Measurements from ENCODE around the gene KIAA0825.

Gene KIAA0825

GRCh38 chr5:94316916-94317838 is 301.2 kb downstream of the KIAA0825 start:
- in situ Hi-C loops (cut with MboI; ENCODE audit: low sequenced_read_pairs): no loop called here

- in situ Hi-C loops (cut with MboI; ENCODE audit: low sequenced_read_pairs): no loop called here
These were observed 303.8 kb downstream of the KIAA0825 start for GRCh38 chr5:94314460-94315131.

DNA sequence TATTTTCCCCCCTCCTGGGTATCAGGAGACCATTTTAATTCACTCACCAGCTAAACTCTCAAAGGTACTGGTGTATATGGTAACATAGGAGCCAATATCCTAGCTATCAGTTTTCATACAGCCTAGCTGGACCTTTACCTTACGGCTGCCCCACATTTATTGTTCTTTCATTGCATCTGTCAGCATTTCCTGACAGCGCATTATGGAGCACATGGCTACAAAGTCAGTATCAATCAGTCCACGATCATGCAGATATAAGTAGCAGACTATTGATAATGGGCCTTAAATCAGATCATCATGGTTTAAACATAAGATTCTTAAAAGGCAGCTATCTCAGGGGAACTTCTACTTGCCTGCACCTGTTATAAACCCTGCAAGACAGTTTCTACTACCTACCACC is 304.7 kb downstream of the KIAA0825 start:
- in situ Hi-C loops (cut with MboI; ENCODE audit: low sequenced_read_pairs): no loop called here

- in situ Hi-C loops (cut with MboI; ENCODE audit: low sequenced_read_pairs): no loop called here
These were observed 305.2 kb downstream of the KIAA0825 start for GRCh38 chr5:94313188-94313587.

DNA sequence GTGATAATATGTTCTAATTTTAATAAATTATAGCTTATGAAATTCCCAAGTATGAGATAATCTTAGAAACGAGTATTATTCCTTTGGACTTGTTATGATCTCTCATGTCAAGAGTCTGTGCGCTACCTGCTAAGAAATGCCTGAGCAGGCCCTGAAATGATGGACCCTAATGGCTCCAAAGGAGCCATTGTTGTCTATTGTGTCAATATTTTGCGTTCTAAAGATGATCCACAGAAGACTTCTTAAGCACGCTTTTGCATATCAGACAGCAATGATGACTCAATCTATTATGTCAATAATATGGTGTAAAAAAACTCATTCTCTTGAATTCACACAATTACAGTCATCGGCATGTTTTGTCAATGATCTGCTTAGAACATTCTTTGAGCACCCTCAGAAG is 306.1 kb downstream of the KIAA0825 start:
- in situ Hi-C loops (cut with MboI; ENCODE audit: low sequenced_read_pairs): no loop called here

DNA sequence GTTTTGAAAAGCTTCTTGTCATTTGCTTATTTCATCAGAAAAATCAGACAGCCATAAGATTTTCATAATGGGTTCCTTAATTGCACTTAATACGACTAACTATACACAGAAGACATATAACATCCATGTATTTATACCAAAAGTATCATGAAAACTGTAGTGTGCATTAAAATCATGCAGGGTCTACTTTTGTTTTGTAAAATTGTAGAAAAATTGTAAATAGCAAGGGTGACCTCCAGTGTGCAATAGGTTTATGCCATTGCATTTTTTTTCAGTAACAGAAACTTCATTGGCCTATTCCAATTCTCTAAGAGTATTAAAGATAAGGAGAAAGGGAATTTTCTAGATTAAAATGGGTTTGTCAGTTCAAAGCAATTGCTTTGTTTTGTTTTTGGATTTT is 307.6 kb downstream of the KIAA0825 start:
- in situ Hi-C loops (cut with MboI; ENCODE audit: low sequenced_read_pairs): no loop called here

GRCh38 chr5:94309141-94309540 is 309.3 kb downstream of the KIAA0825 start:
- in situ Hi-C loops (cut with MboI; ENCODE audit: low sequenced_read_pairs): no loop called here

DNA sequence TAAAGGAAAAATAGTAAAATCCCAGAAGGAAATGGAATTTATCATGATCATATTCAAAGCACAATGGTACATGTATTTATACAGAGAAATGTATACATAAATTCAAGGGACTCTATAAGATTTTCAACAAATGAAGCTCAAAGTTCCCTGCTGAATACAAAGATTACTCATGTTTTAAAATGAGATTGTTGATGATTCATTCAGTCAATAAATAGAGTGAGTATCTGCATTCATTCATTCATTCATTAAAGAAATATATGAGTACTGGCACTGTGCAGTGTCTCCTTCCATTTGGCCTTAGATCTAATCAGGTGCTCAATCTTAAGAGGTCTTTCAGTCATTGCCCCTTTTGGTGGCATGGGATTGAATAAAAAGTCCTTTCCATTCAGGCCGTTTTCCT is 310.0 kb downstream of the KIAA0825 start:
- in situ Hi-C loops (cut with MboI; ENCODE audit: low sequenced_read_pairs): no loop called here

- in situ Hi-C loops (cut with MboI; ENCODE audit: low sequenced_read_pairs): no loop called here
These were observed 314.3 kb downstream of the KIAA0825 start for GRCh38 chr5:94304146-94304545.

DNA sequence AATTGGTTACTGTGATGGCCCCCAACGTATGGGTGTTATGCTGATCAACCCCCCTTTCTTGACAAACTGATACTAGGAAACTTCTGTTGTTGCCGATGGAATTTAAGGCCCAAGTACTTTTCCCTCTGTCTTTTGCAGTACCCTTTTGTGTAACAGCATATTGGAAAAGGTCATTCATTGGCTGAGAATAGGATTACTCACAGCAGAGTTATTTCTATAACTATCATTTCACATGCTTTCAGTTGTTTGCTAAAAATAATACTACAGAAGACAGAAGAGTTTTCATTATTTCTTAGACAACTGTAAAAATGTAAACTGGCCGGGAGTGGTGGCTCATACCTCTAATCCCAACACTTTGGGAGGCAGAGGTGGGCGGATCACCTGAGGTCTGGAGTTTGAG is 329.5 kb downstream of the KIAA0825 start:
- in situ Hi-C loops (cut with MboI; ENCODE audit: low sequenced_read_pairs): no loop called here

DNA sequence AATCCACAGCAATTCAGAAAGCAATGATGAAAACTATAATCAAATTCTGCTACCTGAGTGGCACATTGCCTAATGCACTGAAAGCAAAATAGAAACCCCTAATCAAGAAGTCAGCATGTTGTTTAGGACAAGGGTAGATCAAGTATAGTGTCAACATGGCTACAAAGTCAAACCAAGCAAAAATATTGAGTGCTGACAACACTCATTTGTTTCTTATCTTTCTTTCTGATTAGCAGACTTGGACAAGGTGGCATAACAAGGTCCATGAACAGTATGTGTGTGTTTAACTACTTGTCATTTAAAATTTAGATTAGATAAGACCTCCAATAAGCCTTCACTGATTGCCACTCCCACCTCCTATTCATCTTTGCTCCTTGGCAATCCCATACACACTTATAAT is 332.4 kb downstream of the KIAA0825 start:
- in situ Hi-C loops (cut with MboI; ENCODE audit: low sequenced_read_pairs): no loop called here

GRCh38 chr5:94283093-94283492 is 335.3 kb downstream of the KIAA0825 start:
- in situ Hi-C loops (cut with MboI; ENCODE audit: low sequenced_read_pairs): no loop called here

- in situ Hi-C loops (cut with MboI; ENCODE audit: low sequenced_read_pairs): no loop called here
These were observed 337.1 kb downstream of the KIAA0825 start for GRCh38 chr5:94281236-94281801.

GRCh38 chr5:94276751-94277150 is 341.7 kb downstream of the KIAA0825 start:
- in situ Hi-C loops (cut with MboI; ENCODE audit: low sequenced_read_pairs): no loop called here

DNA sequence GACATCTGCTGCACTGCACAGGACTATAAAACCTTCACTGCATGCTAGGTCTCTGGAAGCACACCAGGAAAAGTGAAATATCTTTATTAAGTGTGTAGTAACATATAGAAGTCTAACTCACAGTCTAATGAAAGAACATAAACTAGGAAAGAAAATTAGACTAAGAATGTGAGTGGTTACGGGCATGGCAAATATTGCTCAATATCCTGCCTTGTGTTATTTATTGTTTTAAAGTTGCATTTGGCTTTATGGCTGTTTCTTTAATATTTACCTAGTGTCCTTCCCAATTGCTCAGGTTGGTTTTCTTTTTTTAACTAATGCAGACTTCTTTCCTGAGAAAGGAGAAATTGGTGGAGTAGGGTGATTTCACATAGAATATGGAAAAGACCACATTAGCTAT is 342.4 kb downstream of the KIAA0825 start:
- in situ Hi-C loops (cut with MboI; ENCODE audit: low sequenced_read_pairs): no loop called here

GRCh38 chr5:94274707-94275106 is 343.7 kb downstream of the KIAA0825 start:
- in situ Hi-C loops (cut with MboI; ENCODE audit: low sequenced_read_pairs): no loop called here

GRCh38 chr5:94268226-94268625 is 350.2 kb downstream of the KIAA0825 start:
- in situ Hi-C loops (cut with MboI; ENCODE audit: low sequenced_read_pairs): no loop called here

DNA sequence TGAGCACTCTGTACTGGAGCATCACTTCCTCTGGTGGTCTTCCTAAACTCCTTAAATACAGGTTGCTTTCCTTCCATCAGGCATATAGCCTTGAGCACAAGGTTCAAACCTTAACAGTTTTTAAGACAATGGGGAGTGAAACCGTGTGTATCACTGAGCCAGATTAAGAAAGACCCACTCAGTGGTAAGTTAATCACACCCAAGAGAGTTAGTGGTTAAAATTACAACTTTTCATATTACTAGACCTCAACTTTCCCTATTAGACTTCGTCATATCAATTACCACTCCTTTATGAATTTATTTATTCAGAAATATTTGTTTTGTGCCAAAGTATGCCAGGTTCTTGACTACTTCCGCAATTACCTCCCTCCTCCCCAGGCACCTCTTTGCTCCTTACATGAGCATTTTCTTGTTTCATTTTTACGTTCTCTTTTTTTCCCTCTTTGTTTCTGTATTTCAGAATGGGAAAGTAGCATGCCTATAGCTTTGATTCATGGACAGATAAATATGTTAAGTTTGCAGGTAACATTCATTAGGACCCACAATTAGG is 351.0 kb downstream of the KIAA0825 start:
- in situ Hi-C loops (cut with MboI; ENCODE audit: low sequenced_read_pairs): no loop called here

DNA sequence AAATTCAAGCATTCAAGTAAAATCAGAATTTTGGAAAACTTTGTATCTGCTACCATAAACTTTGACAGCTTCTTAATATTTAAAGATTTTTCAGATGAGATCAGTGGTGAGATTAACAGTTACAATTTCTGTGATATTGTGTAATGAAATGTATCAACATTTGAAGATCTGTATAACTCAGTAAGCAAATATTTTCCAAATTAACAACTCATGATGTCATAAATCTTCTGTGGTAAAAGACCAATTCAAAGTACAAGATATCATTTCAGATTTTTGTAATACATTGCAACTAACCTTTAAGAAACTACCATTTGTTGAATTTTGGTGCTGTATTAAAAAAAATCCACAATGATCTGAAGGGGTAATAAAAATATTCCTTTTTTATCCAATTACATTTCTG is 352.2 kb downstream of the KIAA0825 start:
- in situ Hi-C loops (cut with MboI; ENCODE audit: low sequenced_read_pairs): no loop called here

DNA sequence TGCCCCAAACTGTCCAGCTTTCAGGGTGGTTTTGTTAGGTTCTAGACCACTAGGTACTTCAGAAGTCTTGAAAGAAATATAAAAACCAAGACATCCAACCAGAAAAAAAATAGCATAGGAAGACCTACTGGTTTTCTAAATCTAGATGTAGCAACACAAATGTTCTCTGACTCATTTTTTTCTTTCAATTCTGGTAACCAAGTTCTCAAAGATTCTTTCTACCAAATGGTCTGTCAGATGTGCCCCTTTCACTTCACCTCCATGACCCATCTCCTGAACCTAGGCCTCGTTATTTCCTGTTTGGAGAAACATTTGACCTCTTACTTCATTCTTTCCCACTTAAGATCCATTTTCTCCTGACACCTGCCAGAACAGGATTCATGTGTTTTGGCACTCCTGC is 355.3 kb downstream of the KIAA0825 start:
- in situ Hi-C loops (cut with MboI; ENCODE audit: low sequenced_read_pairs): no loop called here

DNA sequence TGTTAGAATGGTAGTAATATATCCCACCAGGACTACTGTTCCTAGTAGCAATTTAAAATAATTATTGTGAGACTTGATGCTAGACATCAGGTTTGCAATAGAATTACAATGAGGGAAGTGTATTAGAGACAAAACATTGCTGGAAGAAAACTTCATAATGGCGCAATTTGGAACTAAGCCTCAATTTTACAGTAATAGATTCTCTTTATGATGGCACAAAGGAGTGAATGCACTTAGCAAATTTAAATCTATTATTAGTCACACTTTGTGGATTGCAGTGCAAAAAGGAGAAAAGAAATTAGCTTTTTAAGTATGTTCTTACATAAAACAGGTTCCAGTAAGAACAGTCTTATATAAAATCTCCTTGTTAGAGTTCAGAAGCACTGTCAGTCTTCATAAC is 358.3 kb downstream of the KIAA0825 start:
- in situ Hi-C loops (cut with MboI; ENCODE audit: low sequenced_read_pairs): no loop called here

GRCh38 chr5:94254214-94254613 is 364.2 kb downstream of the KIAA0825 start:
- in situ Hi-C loops (cut with MboI; ENCODE audit: low sequenced_read_pairs): no loop called here

All from hTERT RPE-1 (cell line).